LoVo (cell line): ENCODE data around the gene C15orf62.

ENCODE experiments used
- DNase-seq: peaks from one replicate; pipeline ENCODE4 v3.0.0-alpha.2; 2016; ENCODE audit warnings: low spot score

C15orf62 gene

DNA sequence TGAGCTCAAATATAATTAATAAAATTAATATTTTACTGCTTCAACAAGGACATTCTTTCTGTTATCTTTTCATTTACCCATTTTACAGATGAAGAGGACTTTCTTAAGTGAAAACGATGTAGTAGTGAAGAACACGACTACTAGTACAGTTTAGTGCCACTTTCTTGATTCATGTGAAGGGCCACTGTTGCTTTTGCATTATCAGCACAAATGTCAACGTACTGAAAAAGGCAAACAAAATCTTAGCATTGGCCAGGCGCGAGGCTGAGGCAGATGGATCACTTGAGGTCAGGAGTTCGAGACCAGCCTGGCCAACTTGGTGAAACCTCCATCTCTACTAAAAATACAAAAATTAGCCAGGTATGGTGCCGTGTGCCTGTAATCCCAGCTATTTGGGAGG, 49.3 kb downstream of the C15orf62 start:
- DNase-seq: no peak

DNA sequence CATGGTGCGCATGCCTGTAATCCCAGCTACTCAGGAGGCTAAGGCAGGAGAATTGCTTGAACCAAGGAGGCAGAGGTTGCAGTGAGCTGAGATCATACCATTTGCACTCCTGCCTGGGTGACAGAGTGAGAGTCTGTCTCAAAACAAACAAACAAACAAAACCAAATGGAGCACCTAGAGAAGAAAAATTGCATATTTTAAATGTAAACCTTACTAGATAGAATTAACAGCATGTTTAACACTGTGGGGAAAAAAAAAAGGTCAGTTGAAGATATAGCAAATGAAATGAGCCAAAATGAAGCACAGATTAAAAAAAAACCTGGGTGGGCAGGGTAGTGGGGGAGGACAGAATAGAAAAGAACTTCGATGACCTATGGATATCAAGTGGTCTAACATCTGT, 51.4 kb downstream of the C15orf62 start:
- no peak for DNase-seq
